Left hindlimb (tissue), 1 donor: ENCODE measurements around the gene PANX2.
"Not testable (repeated sequence)": the region's sequence is repeated elsewhere in the genome, so short reads cannot be mapped to it uniquely, and the experiment has no call there.

Experiments
- DNase-seq: peaks from one replicate; pipeline ENCODE4 v3.0.0-alpha.2; 2018

The PANX2 gene

DNA sequence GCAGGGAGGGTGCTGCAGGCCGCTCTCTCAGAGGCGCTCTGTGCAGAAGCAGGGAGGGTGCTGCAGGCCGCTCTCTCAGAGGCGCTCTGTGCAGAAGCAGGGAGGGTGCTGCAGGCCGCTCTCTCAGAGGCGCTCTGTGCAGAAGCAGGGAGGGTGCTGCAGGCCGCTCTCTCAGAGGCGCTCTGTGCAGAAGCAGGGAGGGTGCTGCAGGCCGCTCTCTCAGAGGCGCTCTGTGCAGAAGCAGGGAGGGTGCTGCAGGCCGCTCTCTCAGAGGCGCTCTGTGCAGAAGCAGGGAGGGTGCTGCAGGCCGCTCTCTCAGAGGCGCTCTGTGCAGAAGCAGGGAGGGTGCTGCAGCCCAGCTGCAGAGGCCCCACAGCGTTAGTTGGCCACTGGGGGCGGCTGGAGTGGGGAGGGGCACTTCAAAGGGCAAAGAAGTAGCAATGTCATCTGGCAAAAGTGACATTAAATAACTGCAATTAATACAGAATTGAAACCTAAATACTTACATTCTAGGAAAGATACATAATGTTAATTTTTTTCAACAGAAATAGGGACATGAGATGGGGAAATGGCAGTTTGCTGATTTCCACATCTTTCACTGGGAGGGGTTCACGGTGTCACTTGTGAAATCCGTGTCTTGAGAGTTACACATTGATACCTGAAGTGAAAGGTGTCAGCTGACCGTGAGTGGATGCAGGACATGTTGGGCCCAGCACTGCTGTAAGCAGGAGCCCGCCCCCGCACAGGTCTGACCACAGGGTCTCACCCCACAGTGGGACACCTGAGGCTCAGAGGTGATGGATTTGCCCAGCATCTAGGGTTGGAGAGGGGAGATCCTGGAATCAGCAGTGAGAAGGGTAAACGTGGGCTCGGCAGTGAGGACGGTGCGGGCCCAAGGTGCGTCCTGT is 23.0 kb upstream of the PANX2 start:
- DNase-seq: not testable (repeated sequence)

GRCh38 chr22:50148166-50148500 is 22.4 kb upstream of the PANX2 start:
- DNase-seq: no peak

DNA sequence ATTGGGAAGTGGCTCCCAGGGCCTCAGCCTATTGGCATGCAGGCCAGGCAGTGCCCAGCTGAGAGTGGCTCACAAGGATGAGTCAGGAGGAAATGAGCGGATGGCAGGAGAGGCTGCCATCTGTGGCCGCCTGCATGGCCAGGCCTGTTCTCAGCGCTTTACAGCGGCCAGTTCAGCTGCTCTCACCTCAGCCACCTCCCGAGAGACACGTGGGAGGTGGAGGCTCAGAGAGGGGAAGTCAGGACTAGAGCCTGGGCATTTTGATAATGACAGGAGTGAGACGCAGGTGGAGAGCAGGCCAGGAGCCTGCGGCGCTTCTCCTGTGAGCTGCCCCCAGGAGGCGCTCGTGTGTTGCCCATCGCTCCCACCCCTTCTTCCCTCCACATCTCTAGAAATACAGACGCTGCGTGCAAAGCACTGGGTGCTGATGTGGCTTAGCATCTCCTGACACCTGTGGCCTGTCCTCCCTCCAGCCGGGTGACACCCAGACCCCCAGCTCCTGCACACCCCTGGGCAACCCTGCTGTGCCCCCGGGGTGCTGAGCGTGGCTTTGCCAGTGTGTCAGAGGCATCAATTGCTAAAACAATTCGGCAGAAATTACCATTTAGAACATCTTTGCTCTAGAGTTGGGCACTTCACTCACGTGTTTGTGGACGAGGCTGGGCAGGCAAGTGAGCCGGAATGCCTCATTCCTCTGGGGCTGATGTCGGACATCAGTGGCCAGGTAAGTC is 21.4 kb upstream of the PANX2 start:
- no peak for DNase-seq

DNA sequence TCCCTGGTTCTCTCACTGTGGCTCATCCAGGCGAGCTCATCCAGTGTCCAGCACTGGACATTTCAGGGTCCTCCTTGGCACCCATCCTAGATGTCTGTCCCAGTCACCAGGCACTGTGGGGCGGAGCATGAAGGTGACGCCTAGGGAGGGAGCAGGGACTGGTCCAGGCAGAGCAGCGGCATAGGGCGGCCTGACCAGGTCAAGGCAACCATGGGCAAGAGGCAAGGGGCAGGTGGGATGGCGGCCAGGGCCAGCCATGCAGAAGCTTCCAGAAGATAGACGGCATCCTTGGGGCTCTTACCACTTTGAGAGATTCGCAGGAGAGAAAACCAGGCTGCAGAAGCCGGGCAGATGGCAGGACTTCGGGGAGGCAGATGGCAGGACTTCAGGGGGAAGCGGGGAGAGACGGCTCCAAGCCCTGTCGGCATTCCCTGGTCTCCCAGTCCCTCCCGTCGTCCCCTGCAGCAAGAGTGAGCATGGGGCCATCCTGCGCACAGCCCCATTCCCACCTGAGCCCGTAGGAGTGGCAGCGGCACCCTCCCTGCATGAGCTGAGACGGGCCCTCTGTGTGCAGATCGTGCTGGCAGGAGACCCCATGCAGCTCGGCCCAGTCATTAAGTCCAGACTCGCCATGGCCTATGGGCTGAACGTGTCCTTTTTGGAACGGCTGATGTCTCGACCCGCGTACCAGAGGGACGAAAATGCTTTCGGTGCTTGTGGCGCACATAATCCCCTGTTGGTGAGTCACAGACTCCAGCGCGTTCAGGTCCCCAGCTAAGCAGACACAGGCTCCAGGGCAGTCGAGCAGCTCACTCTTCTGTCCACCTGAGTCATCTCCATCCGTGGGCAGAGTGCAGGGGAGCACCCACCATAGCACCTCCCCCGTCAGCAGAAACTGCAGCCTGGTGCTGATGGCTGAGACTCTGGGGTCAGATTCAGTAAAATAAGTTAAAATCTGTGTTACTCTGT is 20.1 kb upstream of the PANX2 start:
- DNase-seq: no peak

DNA sequence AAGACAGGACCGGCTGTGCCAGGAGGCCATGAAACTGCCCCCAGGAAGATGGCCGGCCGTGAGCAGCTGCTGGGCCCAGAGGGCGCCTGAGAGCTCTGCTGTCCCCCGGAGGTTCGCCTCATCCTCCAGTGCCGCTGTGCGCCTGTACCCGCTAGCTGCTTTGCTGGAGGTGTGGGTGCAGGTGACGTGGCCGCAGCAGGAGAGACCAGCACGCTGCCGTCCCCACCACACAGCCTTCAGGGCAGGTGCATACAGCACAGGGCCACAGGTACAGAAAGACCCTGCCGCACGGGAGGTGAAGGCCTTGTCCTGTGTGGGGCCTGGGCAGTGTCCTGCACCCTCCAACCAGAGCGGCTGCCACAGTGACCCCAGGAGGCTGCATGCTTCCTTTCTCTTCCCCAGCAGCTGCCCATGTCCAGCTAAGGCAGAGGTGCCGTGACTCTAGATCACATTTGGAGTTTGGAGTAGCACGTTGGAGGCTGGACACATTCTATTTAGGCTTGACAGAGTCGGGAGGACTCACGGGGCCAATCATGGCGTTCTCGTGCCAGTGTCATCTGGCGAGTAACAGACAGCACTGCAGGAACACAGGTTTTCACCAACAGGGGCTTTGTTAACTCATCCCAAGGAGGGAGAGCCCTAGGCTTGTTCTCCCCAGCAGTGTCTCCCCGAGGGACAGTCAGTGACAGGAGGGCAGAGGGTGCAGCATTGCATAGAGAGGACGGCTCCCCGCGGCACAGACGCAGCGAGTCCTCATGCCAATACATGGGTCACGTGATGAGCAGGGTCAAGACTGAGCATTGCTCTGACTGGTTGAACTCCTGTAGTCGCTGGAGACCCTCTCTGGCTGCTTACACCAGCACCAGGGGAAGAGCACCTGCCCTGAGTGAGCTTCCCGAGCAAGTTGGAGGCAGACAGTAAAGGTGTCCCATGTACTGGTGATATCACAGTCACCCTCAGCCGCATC is 18.7 kb upstream of the PANX2 start:
- no peak for DNase-seq

- no peak for DNase-seq
Observed at GRCh38 chr22:50153056-50153755, 17.3 kb upstream of the PANX2 start.

- DNase-seq: no peak
Observed at GRCh38 chr22:50153756-50154140, 16.8 kb upstream of the PANX2 start.

DNA sequence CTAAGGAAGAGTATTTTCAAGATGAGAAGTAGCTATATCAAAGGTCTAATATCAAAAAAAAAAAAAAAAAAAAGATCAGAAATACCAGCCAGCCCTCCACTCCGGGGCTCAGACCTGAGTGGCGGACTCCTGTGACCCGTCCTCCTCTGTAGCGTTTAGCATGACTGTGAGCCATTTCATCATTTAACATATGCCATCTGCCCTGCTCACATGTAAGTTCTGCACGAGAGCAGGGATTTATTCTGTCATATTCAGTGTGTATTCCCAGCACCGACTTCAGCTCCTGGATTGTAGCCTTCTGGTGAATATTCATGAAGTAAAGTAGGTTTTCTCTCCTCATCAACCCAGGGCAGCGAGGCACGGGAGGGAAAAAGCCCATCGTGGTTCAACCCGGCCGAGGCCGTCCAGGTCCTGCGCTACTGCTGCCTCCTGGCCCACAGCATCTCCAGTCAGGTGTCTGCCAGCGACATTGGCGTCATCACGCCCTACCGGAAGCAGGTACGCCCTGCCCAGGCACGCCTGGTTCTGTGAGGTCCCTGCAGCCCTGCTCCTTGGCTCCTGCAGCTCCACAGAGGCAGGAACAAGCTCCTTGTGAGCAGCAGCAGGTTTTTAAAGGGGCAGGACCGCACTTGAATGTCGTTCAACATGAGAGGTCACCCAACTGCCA is 12.7 kb upstream of the PANX2 start:
- no peak for DNase-seq

GRCh38 chr22:50160947-50161346 is 9.6 kb upstream of the PANX2 start:
- DNase-seq: no peak

- DNase-seq: no peak
Observed at GRCh38 chr22:50161508-50162390, 8.8 kb upstream of the PANX2 start.

DNA sequence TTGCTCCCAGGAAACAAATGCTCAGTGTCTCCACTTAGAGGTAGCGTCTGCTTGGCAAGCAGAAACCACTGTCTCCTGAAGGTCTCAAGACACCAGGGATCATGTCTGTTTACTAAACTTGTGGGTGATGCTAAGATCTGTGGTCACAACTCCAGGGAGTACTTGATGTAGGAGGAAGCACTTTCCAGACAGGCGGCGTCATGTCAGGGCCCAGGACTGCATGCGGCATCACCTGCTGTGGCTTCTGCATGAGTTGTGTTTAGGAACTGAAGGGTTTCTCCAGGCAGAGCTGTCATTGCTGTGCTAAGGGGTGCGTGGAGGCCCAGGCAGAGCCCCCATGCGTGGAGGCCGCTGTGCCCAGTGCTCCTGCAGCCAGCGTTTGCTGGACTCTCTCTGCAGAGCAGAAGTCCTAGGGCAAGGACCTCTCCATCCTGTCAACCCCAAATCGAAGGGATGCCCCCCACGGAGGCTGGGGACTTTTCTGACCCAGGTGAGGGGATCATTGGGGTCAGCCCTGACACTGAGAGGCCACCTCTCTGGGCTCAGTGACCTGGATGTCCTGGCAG is 8.1 kb upstream of the PANX2 start:
- DNase-seq: no peak

- DNase-seq: no peak
Observed at GRCh38 chr22:50165436-50166123, 5.0 kb upstream of the PANX2 start.

DNA sequence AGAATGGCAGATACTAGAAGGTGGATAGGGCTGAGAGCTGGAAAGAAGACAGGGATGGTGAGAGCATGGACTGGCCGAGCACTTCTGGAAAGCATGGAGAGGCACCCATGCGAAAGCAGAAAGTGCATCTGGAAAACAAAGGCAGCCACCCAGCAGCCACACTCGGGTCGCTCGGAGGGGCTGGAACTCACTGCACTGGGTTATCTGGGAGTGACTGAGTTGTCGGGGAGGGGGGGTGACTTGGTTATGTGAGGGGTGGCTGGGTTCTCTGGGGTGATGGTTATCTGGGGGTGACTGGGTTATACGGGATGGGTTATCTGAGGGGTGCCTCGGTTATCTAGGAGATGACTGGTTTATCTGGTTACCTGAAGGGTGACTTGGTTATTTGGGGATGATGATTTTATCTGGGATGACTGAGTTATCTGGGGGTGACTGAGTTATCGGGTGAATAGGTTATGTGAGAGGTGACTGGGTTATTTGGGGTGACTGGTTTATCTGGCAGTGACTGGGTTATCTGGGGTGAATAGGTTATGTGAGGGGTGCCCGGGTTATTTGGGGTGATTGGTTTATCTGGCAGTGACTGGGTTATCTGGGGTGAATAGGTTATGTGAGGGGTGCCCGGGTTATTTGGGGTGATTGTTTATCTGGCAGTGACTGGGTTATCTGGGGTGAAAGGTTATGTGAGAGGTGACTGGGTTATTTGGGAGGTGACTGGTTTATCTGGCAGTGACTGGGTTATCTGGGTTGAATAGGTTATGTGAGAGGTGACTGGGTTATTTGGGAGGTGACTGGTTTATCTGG is 2.6 kb upstream of the PANX2 start:
- DNase-seq: no peak

GRCh38 chr22:50168490-50169180 is 1.9 kb upstream of the PANX2 start:
- not testable (repeated sequence) for DNase-seq

DNA sequence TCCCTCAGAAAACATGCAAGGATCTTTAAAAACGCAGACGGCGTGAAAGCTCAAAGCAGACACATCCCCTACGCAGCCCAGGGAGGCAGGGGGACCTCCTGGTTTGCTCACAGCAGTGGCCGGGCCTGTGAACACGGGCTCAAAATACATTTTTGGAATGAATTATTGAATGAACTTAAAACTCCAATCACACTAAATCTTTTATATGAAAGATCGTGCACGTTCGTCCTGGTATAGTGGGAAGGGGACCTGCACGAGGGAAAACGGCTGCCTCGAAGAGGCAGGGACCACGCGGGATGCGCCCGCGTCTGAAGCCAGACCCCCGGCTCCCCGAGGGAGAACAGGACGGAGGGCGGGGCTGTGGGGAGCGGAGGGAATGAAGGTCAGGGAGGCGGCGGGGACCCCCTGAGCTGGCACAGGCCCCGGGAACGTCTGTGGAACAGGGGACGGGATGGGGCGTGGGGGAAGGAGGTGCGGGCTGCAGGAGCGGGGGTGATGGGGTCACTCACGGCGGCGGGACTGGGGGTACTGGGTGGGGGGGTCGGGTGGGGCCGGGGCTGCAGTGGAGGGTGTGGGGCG is 1.3 kb upstream of the PANX2 start:
- no peak for DNase-seq

- DNase-seq: no peak
Observed at GRCh38 chr22:50169774-50170341, 673 bp upstream of the PANX2 start.
